Measurements from ENCODE around the gene IGSF23.

GRCh38 chr19:44664976-44665375 is 51.6 kb downstream of the IGSF23 start:
- TF ChIP-seq CTCF (IDR thresholded peaks at IDR 0.05) (no peak), POLR2A (IDR thresholded peaks at IDR 0.05) (no peak)
